A549 (cell line): ENCODE data around the gene PCBP3.

Experiments
- CTCF ChIP-seq: fragments of >200 bp; sonication (Bioruptor Twin); formaldehyde crosslinking; IDR thresholded peaks from 3 replicates; pipeline ENCODE4 v1.5.1; 2016
- EHMT2 ChIP-seq: fragments of 200-600 bp; sonication (generic); IDR thresholded peaks from 2 replicates; pipeline ENCODE4 v1.6.1; 2016; ENCODE audit warnings: antibody characterized with exemption, low read depth, mild to moderate bottlenecking, moderate library complexity
- EP300 ChIP-seq, 2 experiments: fragments of >200 bp; sonication (Bioruptor Twin); formaldehyde crosslinking; IDR thresholded peaks; 2 replicates in 1 of 2; 3 replicates in 1 of 2; pipeline ENCODE4 v1.6.1; 2016 to 2017
- HOXB5 ChIP-seq: fragments of 250-450 bp; sonication (Bioruptor Pico); IDR thresholded peaks from 2 replicates; pipeline ENCODE4 v1.5.0; 2020; ENCODE audit warnings: mild to moderate bottlenecking, moderate library complexity
- JUN ChIP-seq, 2 experiments: fragments of >200 bp; sonication (Bioruptor Twin); formaldehyde crosslinking; IDR thresholded peaks; 2 replicates in 1 of 2; 3 replicates in 1 of 2; pipeline ENCODE4 v1.6.1; 2016 to 2017
- JUNB ChIP-seq: fragments of >200 bp; sonication (Bioruptor Twin); formaldehyde crosslinking; IDR thresholded peaks from 2 replicates; pipeline ENCODE4 v1.6.1; 2016
- KDM1A ChIP-seq: fragments of 200-600 bp; sonication (generic); IDR thresholded peaks from 2 replicates; pipeline ENCODE4 v1.6.1; 2016; ENCODE audit warnings: low read depth, mild to moderate bottlenecking
- POLR2A ChIP-seq: IDR thresholded peaks from 2 replicates; pipeline ENCODE4 v1.6.1; 2012; ENCODE audit warnings: mild to moderate bottlenecking, low read length
- RAD21 ChIP-seq, 2 experiments: fragments of >200 bp in 1 of 2; sonication (Bioruptor Twin) in 1 of 2; formaldehyde crosslinking in 1 of 2; IDR thresholded peaks in 1 of 2; conservative IDR thresholded peaks in 1 of 2; 2 replicates in 1 of 2; 3 replicates in 1 of 2; pipeline ENCODE4 v1.6.1; 2012 to 2018; ENCODE audit warnings: inconsistent platforms in 1 of 2
- RCOR1 ChIP-seq: fragments of 150-350 bp; IDR thresholded peaks from 2 replicates; pipeline ENCODE4 v1.6.1; 2014; ENCODE audit warnings: antibody characterized with exemption, low read length, low read depth
- SMC3 ChIP-seq: fragments of >200 bp; sonication (Bioruptor Twin); formaldehyde crosslinking; IDR thresholded peaks from 3 replicates; pipeline ENCODE4 v1.6.1; 2018; ENCODE audit warnings: inconsistent platforms
- USF2 ChIP-seq: fragments of 450-650 bp; IDR thresholded peaks from 2 replicates; pipeline ENCODE4 v1.6.1; 2014; ENCODE audit warnings: antibody characterized with exemption
- TF ChIP-seq, protein P1 (sequence below): fragments of 150-350 bp; IDR thresholded peaks from 2 replicates; pipeline ENCODE4 v1.6.1; 2014; ENCODE audit warnings: low read depth, mild to moderate bottlenecking, low read length

DNA sequence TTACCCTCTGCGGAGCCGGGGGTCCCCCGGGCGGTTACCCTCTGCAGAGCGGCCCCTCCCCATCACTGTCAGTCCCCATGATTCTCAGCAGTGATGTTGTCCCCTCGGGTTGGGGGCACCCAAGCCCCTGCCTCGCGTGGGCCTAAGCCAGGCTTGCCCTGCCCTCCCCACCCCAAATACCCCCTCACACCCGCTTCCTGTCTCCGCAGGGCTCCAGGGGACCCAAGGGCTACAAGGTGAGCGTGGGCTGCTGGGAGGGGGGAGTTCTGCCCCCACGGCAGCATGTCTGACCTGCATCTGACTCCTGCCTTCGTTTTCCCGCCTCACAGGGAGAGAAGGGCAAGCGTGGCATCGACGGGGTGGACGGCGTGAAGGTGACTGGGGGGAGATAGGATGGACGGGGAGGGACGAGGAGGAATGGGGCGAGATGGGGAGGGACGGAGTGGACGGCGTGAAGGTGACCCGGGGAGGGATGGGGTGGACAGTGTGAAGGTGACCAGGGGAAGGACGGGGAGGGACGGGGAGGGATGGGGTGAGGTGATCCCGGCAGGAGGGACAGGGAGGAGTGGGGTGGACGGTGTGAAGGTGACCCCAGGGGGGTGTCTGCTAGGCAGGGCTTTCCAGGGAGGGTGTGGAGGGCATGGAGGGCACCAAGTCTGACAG, 346.7 kb downstream of the PCBP3 start:
- no peak for TF ChIP-seq CTCF
- TF ChIP-seq HOXB5 (CRISPR knock-in tag): no peak
- TF ChIP-seq RCOR1: no peak
- no peak for TF ChIP-seq POLR2A
- no peak for TF ChIP-seq JUN (IDR thresholded peaks at IDR 0.05)
- no peak for TF ChIP-seq KDM1A
- TF ChIP-seq JUNB: no peak
- no peak for TF ChIP-seq EP300 (IDR thresholded peaks at IDR 0.05)
- TF ChIP-seq RAD21 (conservative IDR thresholded peaks at IDR 0.05 in 1 of 2, IDR thresholded peaks at IDR 0.05 in 1 of 2): no peak
- TF ChIP-seq SMC3: no peak
- TF ChIP-seq EHMT2: no peak
- no peak for TF ChIP-seq USF2
- TF ChIP-seq, protein P1, sequence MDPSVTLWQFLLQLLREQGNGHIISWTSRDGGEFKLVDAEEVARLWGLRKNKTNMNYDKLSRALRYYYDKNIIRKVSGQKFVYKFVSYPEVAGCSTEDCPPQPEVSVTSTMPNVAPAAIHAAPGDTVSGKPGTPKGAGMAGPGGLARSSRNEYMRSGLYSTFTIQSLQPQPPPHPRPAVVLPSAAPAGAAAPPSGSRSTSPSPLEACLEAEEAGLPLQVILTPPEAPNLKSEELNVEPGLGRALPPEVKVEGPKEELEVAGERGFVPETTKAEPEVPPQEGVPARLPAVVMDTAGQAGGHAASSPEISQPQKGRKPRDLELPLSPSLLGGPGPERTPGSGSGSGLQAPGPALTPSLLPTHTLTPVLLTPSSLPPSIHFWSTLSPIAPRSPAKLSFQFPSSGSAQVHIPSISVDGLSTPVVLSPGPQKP: no peak
